ENCODE measurements around the gene SLC25A12.
"Not testable (repeated sequence)": the region's sequence is repeated elsewhere in the genome, so short reads cannot be mapped to it uniquely, and the experiment has no call there.

The SLC25A12 gene

GRCh38 chr2:171787333-171788072 is 106.5 kb downstream of the SLC25A12 start:
- ATAC-seq: no peak
- TF ChIP-seq ISL1 (CRISPR knock-in tag; IDR thresholded peaks at IDR 0.05) (no peak), BACH2 (CRISPR knock-in tag; IDR thresholded peaks at IDR 0.05; ENCODE audit: borderline replicate concordance) (no peak)

GRCh38 chr2:171785450-171785849 is 108.6 kb downstream of the SLC25A12 start:
- no peak for TF ChIP-seq ARNTL (CRISPR knock-in tag; IDR thresholded peaks at IDR 0.05; ENCODE audit: borderline replicate concordance, low read depth)
- no peak for TF ChIP-seq BACH2 (CRISPR knock-in tag; IDR thresholded peaks at IDR 0.05; ENCODE audit: borderline replicate concordance)
- TF ChIP-seq PPARA (CRISPR knock-in tag; IDR thresholded peaks at IDR 0.05; ENCODE audit: borderline replicate concordance): no peak
- TF ChIP-seq ZFP30 (CRISPR knock-in tag; IDR thresholded peaks at IDR 0.05): no peak
- TF ChIP-seq TCF4 (CRISPR knock-in tag; IDR thresholded peaks at IDR 0.05; ENCODE audit: borderline replicate concordance): no peak
- TF ChIP-seq, protein P1, sequence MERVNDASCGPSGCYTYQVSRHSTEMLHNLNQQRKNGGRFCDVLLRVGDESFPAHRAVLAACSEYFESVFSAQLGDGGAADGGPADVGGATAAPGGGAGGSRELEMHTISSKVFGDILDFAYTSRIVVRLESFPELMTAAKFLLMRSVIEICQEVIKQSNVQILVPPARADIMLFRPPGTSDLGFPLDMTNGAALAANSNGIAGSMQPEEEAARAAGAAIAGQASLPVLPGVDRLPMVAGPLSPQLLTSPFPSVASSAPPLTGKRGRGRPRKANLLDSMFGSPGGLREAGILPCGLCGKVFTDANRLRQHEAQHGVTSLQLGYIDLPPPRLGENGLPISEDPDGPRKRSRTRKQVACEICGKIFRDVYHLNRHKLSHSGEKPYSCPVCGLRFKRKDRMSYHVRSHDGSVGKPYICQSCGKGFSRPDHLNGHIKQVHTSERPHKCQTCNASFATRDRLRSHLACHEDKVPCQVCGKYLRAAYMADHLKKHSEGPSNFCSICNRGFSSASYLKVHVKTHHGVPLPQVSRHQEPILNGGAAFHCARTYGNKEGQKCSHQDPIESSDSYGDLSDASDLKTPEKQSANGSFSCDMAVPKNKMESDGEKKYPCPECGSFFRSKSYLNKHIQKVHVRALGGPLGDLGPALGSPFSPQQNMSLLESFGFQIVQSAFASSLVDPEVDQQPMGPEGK (CRISPR knock-in tag; IDR thresholded peaks at IDR 0.05; ENCODE audit: borderline replicate concordance): no peak
- no peak for TF ChIP-seq CREB5 (CRISPR knock-in tag; IDR thresholded peaks at IDR 0.05; ENCODE audit: low read depth)
- no peak for TF ChIP-seq CSDC2 (CRISPR knock-in tag; IDR thresholded peaks at IDR 0.05)
- no peak for ATAC-seq

DNA sequence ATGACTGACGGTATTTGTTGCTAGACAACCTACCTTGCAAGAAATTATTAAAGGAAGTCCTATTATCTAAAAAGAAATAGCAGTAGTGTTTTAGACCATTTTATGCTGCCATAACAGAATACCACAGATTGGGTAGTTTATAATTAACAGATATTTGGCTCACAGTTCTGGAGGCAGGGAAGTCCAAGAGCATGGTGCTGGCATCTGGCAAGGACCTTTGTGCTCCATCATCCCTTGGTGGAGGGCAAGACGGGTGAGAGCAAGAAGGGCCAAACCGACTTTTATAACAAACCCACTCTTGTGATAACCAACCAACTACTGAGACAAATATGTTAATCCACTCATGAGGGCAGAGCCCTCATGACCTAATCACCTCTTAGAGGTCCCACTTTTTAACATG is 115.5 kb downstream of the SLC25A12 start:
- no peak for ATAC-seq
- TF ChIP-seq POU6F1 (CRISPR knock-in tag; IDR thresholded peaks at IDR 0.05; ENCODE audit: borderline replicate concordance, low read depth) (no peak), ZC3H10 (CRISPR knock-in tag; IDR thresholded peaks at IDR 0.05) (no peak), ESRRG (CRISPR knock-in tag; IDR thresholded peaks at IDR 0.05) (no peak), TCF4 (CRISPR knock-in tag; IDR thresholded peaks at IDR 0.05; ENCODE audit: borderline replicate concordance) (no peak), CREB5 (CRISPR knock-in tag; IDR thresholded peaks at IDR 0.05; ENCODE audit: low read depth) (no peak)

DNA sequence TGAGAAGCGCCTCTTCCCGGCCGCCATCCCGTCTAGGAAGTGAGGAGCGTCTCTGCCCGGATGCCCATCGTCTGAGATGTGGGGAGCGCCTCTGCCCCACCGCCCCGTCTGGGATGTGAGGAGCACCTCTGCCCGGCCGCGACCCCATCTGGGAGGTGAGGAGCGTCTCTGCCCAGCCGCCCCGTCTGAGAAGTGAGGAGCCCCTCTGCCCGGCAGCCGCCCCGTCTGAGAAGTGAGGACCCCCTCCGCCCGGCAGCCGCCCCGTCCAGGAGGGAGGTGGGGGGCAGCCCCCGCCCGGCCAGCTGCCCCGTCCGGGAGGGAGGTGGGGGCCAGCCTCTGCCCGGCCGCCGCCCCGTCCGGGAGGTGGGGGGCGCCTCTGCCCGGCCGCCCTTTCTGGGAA is 119.5 kb downstream of the SLC25A12 start:
- ATAC-seq: not testable (repeated sequence)

GRCh38 chr2:171772373-171772772 is 121.7 kb downstream of the SLC25A12 start:
- ATAC-seq: no peak
- TF ChIP-seq ESRRG (CRISPR knock-in tag; IDR thresholded peaks at IDR 0.05) (no peak), ISL1 (CRISPR knock-in tag; IDR thresholded peaks at IDR 0.05) (no peak), CSDC2 (CRISPR knock-in tag; IDR thresholded peaks at IDR 0.05) (no peak), ZC3H10 (CRISPR knock-in tag; IDR thresholded peaks at IDR 0.05) (no peak), POU6F1 (CRISPR knock-in tag; IDR thresholded peaks at IDR 0.05; ENCODE audit: borderline replicate concordance, low read depth) (no peak), CREB5 (CRISPR knock-in tag; IDR thresholded peaks at IDR 0.05; ENCODE audit: low read depth) (no peak), ZFP3 (CRISPR knock-in tag; IDR thresholded peaks at IDR 0.05) (no peak), PPARA (CRISPR knock-in tag; IDR thresholded peaks at IDR 0.05; ENCODE audit: borderline replicate concordance) (no peak), RARB (CRISPR knock-in tag; IDR thresholded peaks at IDR 0.05) (no peak), GLIS3 (CRISPR knock-in tag; IDR thresholded peaks at IDR 0.05) (no peak), ARNTL (CRISPR knock-in tag; IDR thresholded peaks at IDR 0.05; ENCODE audit: borderline replicate concordance, low read depth) (no peak)
- TF ChIP-seq, protein P2, sequence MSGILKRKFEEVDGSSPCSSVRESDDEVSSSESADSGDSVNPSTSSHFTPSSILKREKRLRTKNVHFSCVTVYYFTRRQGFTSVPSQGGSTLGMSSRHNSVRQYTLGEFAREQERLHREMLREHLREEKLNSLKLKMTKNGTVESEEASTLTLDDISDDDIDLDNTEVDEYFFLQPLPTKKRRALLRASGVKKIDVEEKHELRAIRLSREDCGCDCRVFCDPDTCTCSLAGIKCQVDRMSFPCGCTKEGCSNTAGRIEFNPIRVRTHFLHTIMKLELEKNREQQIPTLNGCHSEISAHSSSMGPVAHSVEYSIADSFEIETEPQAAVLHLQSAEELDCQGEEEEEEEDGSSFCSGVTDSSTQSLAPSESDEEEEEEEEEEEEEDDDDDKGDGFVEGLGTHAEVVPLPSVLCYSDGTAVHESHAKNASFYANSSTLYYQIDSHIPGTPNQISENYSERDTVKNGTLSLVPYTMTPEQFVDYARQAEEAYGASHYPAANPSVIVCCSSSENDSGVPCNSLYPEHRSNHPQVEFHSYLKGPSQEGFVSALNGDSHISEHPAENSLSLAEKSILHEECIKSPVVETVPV (CRISPR knock-in tag; IDR thresholded peaks at IDR 0.05): no peak
- TF ChIP-seq, protein P1 (CRISPR knock-in tag; IDR thresholded peaks at IDR 0.05; ENCODE audit: borderline replicate concordance): no peak

Measured in SK-N-SH treated with all-trans-retinoic acid at 6 μM for 48 hours (cell line).